ENCODE data around the gene HMCN2.

Gene HMCN2

GRCh38 chr9:130408669-130409068 is 143.1 kb downstream of the HMCN2 start:
- H3K4me3 ChIP-seq (ENCODE audit: low read depth, low read length) = no peak overlapping the region
- DNase-seq (ENCODE audit: low read depth) = no peak
- TF ChIP-seq CTCF (IDR thresholded peaks at IDR 0.05; ENCODE audit: low read depth, low read length, missing control alignments) = no peak

GRCh38 chr9:130409246-130409645 is 143.7 kb downstream of the HMCN2 start:
- TF ChIP-seq CTCF (IDR thresholded peaks at IDR 0.05; ENCODE audit: low read depth, low read length, missing control alignments) = no peak
- H3K4me3 ChIP-seq (ENCODE audit: low read depth, low read length) = no peak overlapping the region
- DNase-seq (ENCODE audit: low read depth) = no peak

GRCh38 chr9:130410443-130410842 is 144.9 kb downstream of the HMCN2 start:
- DNase-seq (ENCODE audit: low read depth) = no peak
- no peak overlapping the region for H3K4me3 ChIP-seq (ENCODE audit: low read depth, low read length)
- TF ChIP-seq CTCF (IDR thresholded peaks at IDR 0.05; ENCODE audit: low read depth, low read length, missing control alignments) = no peak

GRCh38 chr9:130411566-130411915 is 146.0 kb downstream of the HMCN2 start:
- no peak overlapping the region for H3K4me3 ChIP-seq (ENCODE audit: low read depth, low read length)
- no peak for TF ChIP-seq CTCF (IDR thresholded peaks at IDR 0.05; ENCODE audit: low read depth, low read length, missing control alignments)
- no peak for DNase-seq (ENCODE audit: low read depth)

- DNase-seq (ENCODE audit: low read depth) = no peak
Measured at GRCh38 chr9:130414081-130414731, 148.6 kb downstream of the HMCN2 start.

GRCh38 chr9:130414910-130415746 is 149.6 kb downstream of the HMCN2 start:
- no peak for DNase-seq (ENCODE audit: low read depth)
- H3K4me3 ChIP-seq (ENCODE audit: low read depth, low read length) = no peak overlapping the region
- TF ChIP-seq CTCF (IDR thresholded peaks at IDR 0.05; ENCODE audit: low read depth, low read length, missing control alignments) = no peak

More at GRCh38 chr9:130414081-130414731, 148.6 kb downstream of the HMCN2 start:
- H3K4me3 ChIP-seq (ENCODE audit: low read depth, low read length) = no peak overlapping the region
- TF ChIP-seq CTCF (IDR thresholded peaks at IDR 0.05; ENCODE audit: low read depth, low read length, missing control alignments) = no peak
